GM21723 (cell line): Measurements from ENCODE around the gene ARL13A.
"Not testable (repeated sequence)": the region's sequence is repeated elsewhere in the genome, so short reads cannot be mapped to it uniquely, and the experiment has no call there.

Experiments used
- ATAC-seq: cut with Tn5 transposase; IDR thresholded peaks from one replicate; pipeline ENCODE4 v1.9.1; 2021; ENCODE audit warnings: mild to moderate bottlenecking, moderate library complexity; ENCODE audit not compliant: unreplicated experiment

ARL13A gene

GRCh38 chrX:100969408-100969807, at the start of gene ARL13A:
Gene ARL13A, plus strand, starts transcription at chrX:100969708. Its CDS starts 3,982 bp downstream, at chrX:100973690.
- ATAC-seq, result no peak

GRCh38 chrX:100924375-100924774, 45.1 kb upstream of the ARL13A start:
- ATAC-seq, result no peak

GRCh38 chrX:100926453-100926852, 43.1 kb upstream of the ARL13A start:
- ATAC-seq, result no peak

- ATAC-seq, result peak; percentile 72
These were observed 40.6 kb upstream of the ARL13A start, which contains the start of gene XKRX for GRCh38 chrX:100928660-100929613. Gene XKRX, minus strand, starts transcription at chrX:100928917. Its CDS starts 613 bp downstream, at chrX:100928304.

GRCh38 chrX:100931218-100931924, 38.1 kb upstream of the ARL13A start:
- ATAC-seq, result peak; percentile 67

GRCh38 chrX:100931925-100932285, 37.6 kb upstream of the ARL13A start:
- ATAC-seq, result no peak

- ATAC-seq, result no peak
These were observed 33.7 kb upstream of the ARL13A start for GRCh38 chrX:100935767-100936166.

GRCh38 chrX:100939333-100939732, 30.2 kb upstream of the ARL13A start:
- no peak for ATAC-seq

- ATAC-seq, result no peak
These were observed 24.9 kb upstream of the ARL13A start for GRCh38 chrX:100944601-100945000.

- no peak for ATAC-seq
These were observed 23.1 kb upstream of the ARL13A start for GRCh38 chrX:100946299-100946927.

- ATAC-seq, result no peak
These were observed 21.0 kb upstream of the ARL13A start for GRCh38 chrX:100948557-100948956.

- ATAC-seq, result no peak
These were observed 6.7 kb upstream of the ARL13A start for GRCh38 chrX:100962811-100963210.

GRCh38 chrX:100964362-100964761, 5.1 kb upstream of the ARL13A start:
- ATAC-seq, result no peak

- ATAC-seq, result no peak
These were observed 428 bp downstream of the ARL13A start for GRCh38 chrX:100969936-100970335.

GRCh38 chrX:100973411-100973810, 3.9 kb downstream of the ARL13A start:
- ATAC-seq, result no peak

GRCh38 chrX:100975212-100975611, 5.7 kb downstream of the ARL13A start:
- ATAC-seq, result no peak

- ATAC-seq, result no peak
These were observed 6.7 kb downstream of the ARL13A start for GRCh38 chrX:100976211-100976610.

GRCh38 chrX:100979881-100980607, 10.5 kb downstream of the ARL13A start:
- no peak for ATAC-seq

- ATAC-seq, result no peak
These were observed 11.3 kb downstream of the ARL13A start for GRCh38 chrX:100980608-100981497.

- ATAC-seq, result not testable (repeated sequence)
These were observed 12.0 kb downstream of the ARL13A start for GRCh38 chrX:100981498-100981845.
